CD4-positive, alpha-beta T cell (primary cell): ENCODE results near the gene RBM8A. TPM values are rescaled to one million over a fixed set of nuclear protein-coding genes. Genes with fewer than 3 reads are reported as not detected.

ENCODE experiments used
- ATAC-seq: fragments of 200-7000 bp; cut with Tn5 transposase; one replicate; pipeline ENCODE4 v1.10.0; 2022; ENCODE audit warnings: mild to moderate bottlenecking; ENCODE audit not compliant: poor library complexity
- CTCF ChIA-PET: fragments of 350-600 bp; sonication (Branson Sonifier 250); formaldehyde crosslinking; loops from one replicate; lab custom pipeline; 2021; ENCODE audit warnings: antibody characterized with exemption, inconsistent platforms; lab: Charles Lee
- POLR2A ChIA-PET: fragments of 350-600 bp; sonication (Branson Sonifier 250); formaldehyde crosslinking; loops from one replicate; lab custom pipeline; 2021; ENCODE audit warnings: antibody characterized with exemption, inconsistent platforms; lab: Charles Lee
- DNase-seq, 14 experiments: peaks; one replicate each; pipeline ENCODE4 v3.0.0-alpha.2; 2013 to 2020; ENCODE audit warnings: mixed read lengths in 2 of 14
- H3K27ac ChIP-seq, 2 donors: one replicate each; pipeline versions ENCODE4 v1.5.1 to v1.7.0; 2013; ENCODE audit warnings: low read length in 2 of 2, low read depth in 1 of 2, mild to moderate bottlenecking in 1 of 2
- H3K27me3 ChIP-seq, 2 experiments: 1 replicate in 1 of 2; 2 replicates in 1 of 2; pipeline versions ENCODE4 v1.6.1 to v1.7.0; 2013; ENCODE audit warnings: low read length in 2 of 2, control low read depth in 1 of 2, mild to moderate bottlenecking in 1 of 2, moderate library complexity in 1 of 2; ENCODE audit not compliant: insufficient read depth in 2 of 2, control insufficient read depth in 1 of 2
- H3K36me3 ChIP-seq: one replicate; pipeline ENCODE4 v1.6.1; 2013; ENCODE audit warnings: low read length, control low read depth; ENCODE audit not compliant: insufficient read depth
- H3K4me1 ChIP-seq: one replicate; pipeline ENCODE4 v1.6.1; 2013; ENCODE audit warnings: low read length, control low read depth; ENCODE audit not compliant: insufficient read depth
- H3K4me3 ChIP-seq: one replicate; pipeline ENCODE4 v1.5.1; 2013; ENCODE audit warnings: mild to moderate bottlenecking, low read length, moderate library complexity
- H3K9me3 ChIP-seq, 2 experiments: 1 replicate in 1 of 2; 2 replicates in 1 of 2; pipeline versions ENCODE4 v1.6.1 to v1.7.0; 2013; ENCODE audit warnings: low read length in 2 of 2, mild to moderate bottlenecking in 2 of 2, control low read depth in 1 of 2, moderate library complexity in 1 of 2; ENCODE audit not compliant: control insufficient read depth in 1 of 2, insufficient read depth in 1 of 2
- H3K27ac Mint-ChIP-seq: one replicate; pipeline ENCODE4 v1.8.0; 2020; ENCODE audit warnings: mixed read lengths
- H3K27me3 Mint-ChIP-seq: one replicate; pipeline ENCODE4 v1.8.0; 2021; ENCODE audit warnings: mixed read lengths
- H3K36me3 Mint-ChIP-seq: one replicate; pipeline ENCODE4 v1.8.0; 2021; ENCODE audit warnings: low read depth, mixed read lengths
- H3K4me1 Mint-ChIP-seq: one replicate; pipeline ENCODE4 v1.8.0; 2021; ENCODE audit warnings: low read depth, mixed read lengths
- H3K4me3 Mint-ChIP-seq: one replicate; pipeline ENCODE4 v1.8.0; 2020; ENCODE audit warnings: mild to moderate bottlenecking, mixed read lengths
- H3K9me3 Mint-ChIP-seq: one replicate; pipeline ENCODE4 v1.8.0; 2020; ENCODE audit warnings: mixed read lengths
- CTCF ChIP-seq: fragments of 200-600 bp; IDR thresholded peaks from one replicate; pipeline ENCODE4 v1.8.0; 2022; ENCODE audit warnings: antibody characterized with exemption, mild to moderate bottlenecking
- intact Hi-C, 2 experiments: fragments of 100-400 bp; cut with DNase I in 1 of 2; cut with micrococcal nuclease in 1 of 2; formaldehyde crosslinking; loops; one replicate each; pipeline versions ENCODE4 v1.15.1 to v1.9.0; 2023 to 2025; cut with DNase I, micrococcal nuclease
- total RNA-seq, 174 experiments: library from RNA in 2 of 174; stranded (reverse) in 2 of 174; gene quantifications; one replicate each; pipeline ENCODE4 v1.2.3 and lab custom pipeline; 2021 to 2026

The RBM8A gene
- total RNA-seq, 2 experiments from 2014 or later: 126 to 134 TPM

GRCh38 chr1:145886816-145887215 is 40.5 kb downstream of the RBM8A start:
- H3K4me1 Mint-ChIP-seq: peaks cover 20% of the 10 kb centered on the region
- ATAC-seq (no peak), DNase-seq (no peak)
- H3K9me3 ChIP-seq: no peaks in the 10 kb centered on the region
- no peaks in the 10 kb centered on the region for H3K9me3 Mint-ChIP-seq
- peaks cover 14 to 22% of the 10 kb centered on the region in 2 experiments for H3K27me3 ChIP-seq
- H3K27ac Mint-ChIP-seq: no peak overlapping the region
- H3K36me3 ChIP-seq: no peaks in the 10 kb centered on the region
- peaks cover 17% of the 10 kb centered on the region for H3K4me1 ChIP-seq
- intact Hi-C loops: loop anchor here in 1 of 2 experiments (1.0 to 2.0 kb wide), 2 partner anchors 28 to 30 kb away; partner anchors contain the start of gene PIAS3
- TF ChIP-seq CTCF: no peak
- peak overlapping the region; percentile 82 for H3K4me3 Mint-ChIP-seq
- ChIA-PET POLR2A (interaction anchor here (2.3 kb wide), 1 partner anchor 29 kb away, joined by 24 read pairs; the partner anchor contains the start of gene PIAS3), CTCF (interaction anchor here (1.6 to 2.6 kb wide), 2 partner anchors 38 to 41 kb away, joined by 4 to 17 read pairs; partner anchors contain the start of gene NUDT17)
- peaks cover 21% of the 10 kb centered on the region for H3K27me3 Mint-ChIP-seq
- no peak overlapping the region for H3K4me3 ChIP-seq
- no peak overlapping the region for H3K27ac ChIP-seq
- no peaks in the 10 kb centered on the region for H3K36me3 Mint-ChIP-seq

- DNase-seq: no peak
- peaks cover 17% of the 10 kb centered on the region for H3K4me1 ChIP-seq
- no peak overlapping the region for H3K27ac ChIP-seq
- H3K27me3 Mint-ChIP-seq: peaks cover 24% of the 10 kb centered on the region
- no peaks in the 10 kb centered on the region for H3K36me3 Mint-ChIP-seq
- no peak for ATAC-seq
- peaks cover 20% of the 10 kb centered on the region for H3K4me1 Mint-ChIP-seq
- CTCF ChIA-PET: interaction anchor here (1.6 to 2.6 kb wide), 2 partner anchors 37 to 40 kb away, joined by 4 to 17 read pairs; partner anchors contain the start of gene NUDT17
- peak overlapping the region; percentile 70 for H3K4me3 ChIP-seq
- no peaks in the 10 kb centered on the region for H3K9me3 Mint-ChIP-seq
- no peaks in the 10 kb centered on the region for H3K36me3 ChIP-seq
- H3K4me3 Mint-ChIP-seq: peak overlapping the region; percentile 89
- H3K27me3 ChIP-seq: peaks cover 14 to 22% of the 10 kb centered on the region in 2 experiments
- intact Hi-C loops: loop anchor here in 1 of 2 experiments (1.0 to 2.0 kb wide), 2 partner anchors 27 to 30 kb away; partner anchors contain the start of gene PIAS3
- no peaks in the 10 kb centered on the region for H3K9me3 ChIP-seq
- TF ChIP-seq CTCF: no peak
- no peak overlapping the region for H3K27ac Mint-ChIP-seq
- POLR2A ChIA-PET: interaction anchor here (1.2 to 2.3 kb wide), 3 partner anchors 28 to 110 kb away, joined by 3 to 24 read pairs (median 6); partner anchors contain the start of genes NUDT17, PIAS3 and TXNIP
Measured at GRCh38 chr1:145886390-145886789, 40.9 kb downstream of the RBM8A start.

GRCh38 chr1:145885738-145886287 is 41.5 kb downstream of the RBM8A start, which contains the start of gene ANKRD35:
ANKRD35 (minus strand) TSS chr1:145885866; CDS start chr1:145885758, 108 bp downstream.
- Mint-ChIP-seq H3K9me3 (no peaks in the 10 kb centered on the region), H3K36me3 (no peaks in the 10 kb centered on the region), H3K27me3 (peaks cover 27% of the 10 kb centered on the region), H3K4me1 (peaks cover 20% of the 10 kb centered on the region), H3K27ac (no peak within 1 kb of the TSS), H3K4me3 (peak within 1 kb of the TSS; percentile 89)
- ATAC-seq (peak; percentile 99), DNase-seq (peak; percentile 70 to 92 (median 84))
- POLR2A ChIA-PET: interaction anchor here (1.0 to 2.3 kb wide), 5 partner anchors 14 to 110 kb away, joined by 3 to 24 read pairs (median 6); partner anchors contain the start of genes LIX1L, NUDT17, PIAS3 and TXNIP
- TF ChIP-seq CTCF: no peak
- H3K27me3 ChIP-seq: peaks cover 14 to 22% of the 10 kb centered on the region in 2 experiments
- no peaks in the 10 kb centered on the region for H3K9me3 ChIP-seq
- H3K27ac ChIP-seq: no peak within 1 kb of the TSS
- CTCF ChIA-PET: interaction anchor here (0.6 to 2.6 kb wide), 5 partner anchors 14 to 121 kb away, joined by 3 to 17 read pairs (median 4); partner anchors contain the start of gene NUDT17
- H3K4me3 ChIP-seq: peak within 1 kb of the TSS; percentile 70
- peaks cover 17% of the 10 kb centered on the region for H3K4me1 ChIP-seq
- intact Hi-C loops: loop anchor here (1.0 to 2.0 kb wide), 3 partner anchors 27 to 31 kb away; partner anchors contain the start of gene PIAS3 (in 2 of the 2)
- no peaks in the 10 kb centered on the region for H3K36me3 ChIP-seq
